Nephron (organoid): ENCODE results near the gene GLYATL3.

ENCODE experiments used
- H3K27ac Mint-ChIP-seq, 3 experiments: 2 replicates each; pipeline ENCODE4 v1.8.0; 2020; ENCODE audit warnings: mixed read lengths in 3 of 3, mild to moderate bottlenecking in 2 of 3, moderate library complexity in 1 of 3
- H3K27me3 Mint-ChIP-seq: 2 replicates; pipeline ENCODE4 v1.8.0; 2021; ENCODE audit warnings: low read depth, mild to moderate bottlenecking, moderate library complexity, mixed read lengths
- H3K36me3 Mint-ChIP-seq: 2 replicates; pipeline ENCODE4 v1.8.0; 2020; ENCODE audit warnings: low read depth, mixed read lengths
- H3K4me1 Mint-ChIP-seq: 2 replicates; pipeline ENCODE4 v1.8.0; 2020; ENCODE audit warnings: mixed read lengths
- H3K4me3 Mint-ChIP-seq, 3 experiments: 2 replicates each; pipeline ENCODE4 v1.8.0; 2020; ENCODE audit warnings: mild to moderate bottlenecking in 3 of 3, mixed read lengths in 3 of 3, moderate library complexity in 2 of 3
- H3K9me3 Mint-ChIP-seq: 2 replicates; pipeline ENCODE4 v1.8.0; 2020; ENCODE audit warnings: mixed read lengths
- TF ChIP-seq, protein P1 (sequence below), 3 experiments: fragments of 200-600 bp; sonication (generic); IDR thresholded peaks; one replicate each; pipeline ENCODE4 v1.5.0; 2021; ENCODE audit warnings: antibody characterized with exemption in 3 of 3; ENCODE audit not compliant: unreplicated experiment in 3 of 3

The GLYATL3 gene

DNA sequence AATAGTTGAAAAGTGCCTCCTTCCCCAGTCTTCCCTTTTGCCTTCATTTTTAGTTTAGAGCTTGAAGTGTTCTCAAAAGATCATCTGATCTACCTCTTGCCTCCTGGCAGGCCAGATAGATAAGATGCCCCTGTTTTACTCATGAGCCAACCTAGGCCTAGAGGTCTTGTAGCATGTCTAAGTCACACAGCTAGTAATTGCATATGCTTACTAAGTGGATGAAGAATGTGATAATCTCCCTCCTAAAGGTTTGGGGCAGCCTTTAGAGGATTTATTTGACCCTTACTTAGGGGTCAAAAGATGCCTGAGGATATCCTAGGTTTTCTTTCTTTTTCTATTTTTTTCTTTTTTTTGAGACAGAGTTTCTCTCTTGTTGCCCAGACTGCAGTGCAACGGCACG lies 52.9 kb downstream of the GLYATL3 start:
- Mint-ChIP-seq H3K4me3 (peak overlapping the region in 1 of 3 experiments; percentile 64), H3K36me3 (no peaks in the 10 kb centered on the region), H3K4me1 (peaks cover 16% of the 10 kb centered on the region), H3K9me3 (no peaks in the 10 kb centered on the region), H3K27ac (no peak overlapping the region), H3K27me3 (peaks cover 56% of the 10 kb centered on the region)
- TF ChIP-seq, protein P1, sequence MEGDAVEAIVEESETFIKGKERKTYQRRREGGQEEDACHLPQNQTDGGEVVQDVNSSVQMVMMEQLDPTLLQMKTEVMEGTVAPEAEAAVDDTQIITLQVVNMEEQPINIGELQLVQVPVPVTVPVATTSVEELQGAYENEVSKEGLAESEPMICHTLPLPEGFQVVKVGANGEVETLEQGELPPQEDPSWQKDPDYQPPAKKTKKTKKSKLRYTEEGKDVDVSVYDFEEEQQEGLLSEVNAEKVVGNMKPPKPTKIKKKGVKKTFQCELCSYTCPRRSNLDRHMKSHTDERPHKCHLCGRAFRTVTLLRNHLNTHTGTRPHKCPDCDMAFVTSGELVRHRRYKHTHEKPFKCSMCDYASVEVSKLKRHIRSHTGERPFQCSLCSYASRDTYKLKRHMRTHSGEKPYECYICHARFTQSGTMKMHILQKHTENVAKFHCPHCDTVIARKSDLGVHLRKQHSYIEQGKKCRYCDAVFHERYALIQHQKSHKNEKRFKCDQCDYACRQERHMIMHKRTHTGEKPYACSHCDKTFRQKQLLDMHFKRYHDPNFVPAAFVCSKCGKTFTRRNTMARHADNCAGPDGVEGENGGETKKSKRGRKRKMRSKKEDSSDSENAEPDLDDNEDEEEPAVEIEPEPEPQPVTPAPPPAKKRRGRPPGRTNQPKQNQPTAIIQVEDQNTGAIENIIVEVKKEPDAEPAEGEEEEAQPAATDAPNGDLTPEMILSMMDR (IDR thresholded peaks at IDR 0.05; ENCODE audit: unreplicated experiment in 3 of 3): no peak

DNA sequence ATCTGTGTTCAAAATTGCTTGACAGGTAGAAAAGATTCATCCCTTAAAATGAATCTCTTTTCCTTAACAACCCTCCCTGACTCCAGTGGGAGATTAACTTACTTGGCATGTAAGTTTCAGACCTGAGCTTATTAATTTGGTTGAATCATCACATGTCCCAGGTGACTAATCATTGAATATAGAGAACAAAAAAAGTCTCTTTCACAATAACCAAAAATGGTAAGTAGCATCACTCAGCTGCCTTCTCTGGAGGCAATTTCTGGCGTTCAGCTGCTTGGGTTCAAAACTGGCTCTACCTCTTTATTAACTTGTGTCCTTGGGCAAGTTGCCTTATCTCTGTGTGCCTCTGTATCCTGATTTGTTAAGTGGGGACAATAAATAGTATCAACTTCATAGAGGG lies 53.7 kb downstream of the GLYATL3 start:
- Mint-ChIP-seq H3K27ac (no peak overlapping the region), H3K4me3 (no peak overlapping the region), H3K4me1 (peaks cover 16% of the 10 kb centered on the region), H3K27me3 (peaks cover 53% of the 10 kb centered on the region), H3K9me3 (no peaks in the 10 kb centered on the region), H3K36me3 (no peaks in the 10 kb centered on the region)
- TF ChIP-seq, protein P1 (IDR thresholded peaks at IDR 0.05; ENCODE audit: unreplicated experiment in 3 of 3): no peak

DNA sequence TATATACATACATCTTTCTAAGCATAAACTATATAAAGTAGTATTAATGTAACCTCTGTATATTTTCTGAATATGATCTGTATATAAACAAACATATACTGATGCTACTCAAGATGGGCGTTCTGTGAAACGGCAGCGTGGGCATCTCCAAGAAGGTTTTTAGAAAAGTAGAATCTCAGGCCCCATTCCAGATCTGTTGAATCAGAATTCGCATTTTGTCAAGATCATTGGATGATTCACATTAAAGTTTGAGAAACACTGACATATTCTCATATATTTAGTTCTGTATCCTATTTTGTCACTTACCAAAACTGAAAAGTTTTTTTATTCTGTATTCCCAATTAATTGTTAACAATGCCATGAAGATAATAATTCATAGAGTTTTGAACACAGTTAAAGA lies 56.2 kb downstream of the GLYATL3 start:
- Mint-ChIP-seq H3K4me3 (no peak overlapping the region), H3K27ac (no peak overlapping the region), H3K27me3 (peaks cover 27% of the 10 kb centered on the region), H3K4me1 (peaks cover 10% of the 10 kb centered on the region), H3K9me3 (no peaks in the 10 kb centered on the region), H3K36me3 (no peaks in the 10 kb centered on the region)
- TF ChIP-seq, protein P1 (IDR thresholded peaks at IDR 0.05; ENCODE audit: unreplicated experiment in 3 of 3): no peak

DNA sequence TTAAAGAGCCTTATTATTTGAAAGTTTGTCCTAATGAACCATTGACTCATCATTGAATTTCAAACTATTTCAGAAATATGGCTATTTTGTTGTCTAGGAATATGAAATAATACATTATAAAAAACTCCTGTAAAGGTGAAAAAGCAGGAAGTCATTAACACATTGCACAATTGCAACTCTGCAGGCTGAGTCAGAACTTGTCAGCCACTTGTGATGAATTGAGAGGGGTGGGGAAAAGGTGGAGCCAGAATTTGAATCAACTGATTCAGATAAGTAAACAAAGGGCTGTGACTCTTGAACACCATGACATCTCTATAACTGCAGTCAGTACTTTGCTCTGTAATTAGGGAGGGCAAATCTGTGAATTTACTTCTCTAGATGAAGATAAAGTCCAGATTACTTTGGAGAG lies 56.7 kb downstream of the GLYATL3 start:
- Mint-ChIP-seq H3K4me3 (no peak overlapping the region), H3K27ac (no peak overlapping the region), H3K4me1 (peaks cover 6% of the 10 kb centered on the region), H3K9me3 (no peaks in the 10 kb centered on the region), H3K27me3 (peaks cover 23% of the 10 kb centered on the region), H3K36me3 (no peaks in the 10 kb centered on the region)
- TF ChIP-seq, protein P1 (IDR thresholded peaks at IDR 0.05; ENCODE audit: unreplicated experiment in 3 of 3): no peak

DNA sequence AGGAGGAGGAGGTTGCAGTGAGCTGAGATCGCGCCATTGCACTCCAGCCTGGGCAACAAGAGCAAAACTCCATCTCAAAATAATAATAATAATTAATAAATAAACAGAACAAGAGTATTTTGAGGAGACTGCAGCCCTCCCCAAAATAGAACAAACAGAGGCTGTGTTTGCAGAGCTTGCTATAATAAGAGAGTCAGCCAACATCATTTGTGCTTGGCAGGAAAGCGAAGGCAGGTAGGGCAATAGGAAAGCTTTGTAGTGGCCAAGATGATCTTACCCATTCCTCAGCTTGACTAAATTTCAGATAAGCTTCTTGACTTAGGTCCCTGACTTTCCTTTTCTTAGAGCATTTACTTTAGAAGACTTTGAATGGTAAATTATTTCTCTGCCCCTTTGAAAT lies 57.5 kb downstream of the GLYATL3 start:
- TF ChIP-seq, protein P1 (IDR thresholded peaks at IDR 0.05; ENCODE audit: unreplicated experiment in 3 of 3): no peak
- Mint-ChIP-seq H3K9me3 (no peaks in the 10 kb centered on the region), H3K36me3 (no peaks in the 10 kb centered on the region), H3K27ac (no peak overlapping the region), H3K4me3 (no peak overlapping the region), H3K4me1 (no peaks in the 10 kb centered on the region), H3K27me3 (peaks cover 16% of the 10 kb centered on the region)

DNA sequence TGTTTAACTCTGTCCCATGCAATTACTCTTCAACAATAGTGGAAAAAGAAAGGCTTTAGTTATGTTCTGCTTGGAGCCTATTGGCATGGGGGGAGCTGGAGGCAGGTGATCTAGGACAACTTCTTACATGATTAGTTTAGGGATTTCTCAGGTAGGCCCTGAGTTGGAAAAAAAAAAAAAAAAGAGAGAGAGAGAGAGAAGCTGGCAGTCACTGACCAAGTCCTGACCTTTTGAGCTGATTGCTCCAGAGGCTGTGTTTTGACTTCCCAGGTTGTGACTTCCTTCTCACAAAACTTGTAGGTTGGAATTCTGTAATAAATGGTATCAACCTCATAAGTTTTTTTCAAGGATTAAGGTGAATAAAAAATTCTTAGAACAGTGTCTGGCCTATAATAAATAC lies 58.5 kb downstream of the GLYATL3 start:
- no peaks in the 10 kb centered on the region for H3K36me3 Mint-ChIP-seq
- TF ChIP-seq, protein P1 (IDR thresholded peaks at IDR 0.05; ENCODE audit: unreplicated experiment in 3 of 3): no peak
- H3K27ac Mint-ChIP-seq: no peak overlapping the region
- H3K9me3 Mint-ChIP-seq: no peaks in the 10 kb centered on the region
- no peaks in the 10 kb centered on the region for H3K4me1 Mint-ChIP-seq
- no peak overlapping the region for H3K4me3 Mint-ChIP-seq
- H3K27me3 Mint-ChIP-seq: peaks cover 6% of the 10 kb centered on the region
